LNCaP clone FGC (cell line): Measurements from ENCODE around the gene SEMA6A.

Source experiments
- DNase-seq: peaks from one replicate; pipeline ENCODE4 v3.0.0-alpha.2; 2011; ENCODE audit warnings: low read depth
- H3K4me3 ChIP-seq: 2 replicates; pipeline ENCODE4 v1.5.1; 2011; ENCODE audit warnings: mild to moderate bottlenecking, low read depth, low read length, control low read depth
- TF ChIP-seq, protein P1 (sequence below): IDR thresholded peaks from 2 replicates; pipeline ENCODE4 v1.5.1; 2012; ENCODE audit warnings: mild to moderate bottlenecking; ENCODE audit not compliant: control insufficient read depth, insufficient read depth; ENCODE audit errors: extremely low read depth

Gene SEMA6A

DNA sequence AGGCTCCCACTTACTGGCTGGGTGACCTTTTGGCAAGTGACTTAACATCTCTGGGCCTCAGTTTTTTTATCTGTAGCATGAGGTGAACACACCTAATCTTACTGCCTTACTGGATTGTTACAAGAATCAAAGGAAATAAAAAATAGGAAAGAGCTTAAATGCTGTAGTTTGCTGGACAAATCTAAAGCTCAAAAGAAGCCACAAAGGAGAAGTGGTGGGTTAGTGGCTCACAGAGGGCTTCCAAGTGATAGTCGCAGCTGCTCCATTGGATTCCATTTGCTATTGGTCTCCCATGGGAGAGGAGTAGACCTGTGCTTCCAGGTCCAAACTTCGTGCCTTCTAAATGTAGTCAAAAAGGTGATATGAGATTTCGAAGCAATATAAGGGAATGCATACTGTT lies 123.6 kb downstream of the SEMA6A start:
- no peak overlapping the region for H3K4me3 ChIP-seq
- DNase-seq, result no peak
- TF ChIP-seq, protein P1, sequence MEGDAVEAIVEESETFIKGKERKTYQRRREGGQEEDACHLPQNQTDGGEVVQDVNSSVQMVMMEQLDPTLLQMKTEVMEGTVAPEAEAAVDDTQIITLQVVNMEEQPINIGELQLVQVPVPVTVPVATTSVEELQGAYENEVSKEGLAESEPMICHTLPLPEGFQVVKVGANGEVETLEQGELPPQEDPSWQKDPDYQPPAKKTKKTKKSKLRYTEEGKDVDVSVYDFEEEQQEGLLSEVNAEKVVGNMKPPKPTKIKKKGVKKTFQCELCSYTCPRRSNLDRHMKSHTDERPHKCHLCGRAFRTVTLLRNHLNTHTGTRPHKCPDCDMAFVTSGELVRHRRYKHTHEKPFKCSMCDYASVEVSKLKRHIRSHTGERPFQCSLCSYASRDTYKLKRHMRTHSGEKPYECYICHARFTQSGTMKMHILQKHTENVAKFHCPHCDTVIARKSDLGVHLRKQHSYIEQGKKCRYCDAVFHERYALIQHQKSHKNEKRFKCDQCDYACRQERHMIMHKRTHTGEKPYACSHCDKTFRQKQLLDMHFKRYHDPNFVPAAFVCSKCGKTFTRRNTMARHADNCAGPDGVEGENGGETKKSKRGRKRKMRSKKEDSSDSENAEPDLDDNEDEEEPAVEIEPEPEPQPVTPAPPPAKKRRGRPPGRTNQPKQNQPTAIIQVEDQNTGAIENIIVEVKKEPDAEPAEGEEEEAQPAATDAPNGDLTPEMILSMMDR, result no peak

DNA sequence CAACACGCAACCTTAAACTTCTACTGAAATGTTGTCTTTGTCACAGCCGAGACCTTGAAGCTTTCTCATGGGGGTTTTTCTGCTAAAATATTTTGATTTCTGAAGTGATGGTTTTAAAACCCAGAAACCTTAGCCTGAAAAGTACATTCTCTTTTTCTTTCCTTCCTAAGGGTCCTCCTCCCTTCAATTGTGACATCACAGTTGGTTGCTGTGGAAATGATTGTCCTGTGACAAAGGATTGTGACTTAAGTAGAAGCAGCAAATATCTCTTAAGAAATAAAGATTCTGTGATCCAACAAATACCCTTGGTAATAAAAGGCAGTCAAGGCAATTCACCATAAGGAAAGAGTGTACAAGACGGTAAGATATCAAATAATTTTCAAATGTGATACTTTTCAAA lies 125.2 kb downstream of the SEMA6A start:
- no peak for DNase-seq
- no peak overlapping the region for H3K4me3 ChIP-seq
- TF ChIP-seq, protein P1, result no peak

DNA sequence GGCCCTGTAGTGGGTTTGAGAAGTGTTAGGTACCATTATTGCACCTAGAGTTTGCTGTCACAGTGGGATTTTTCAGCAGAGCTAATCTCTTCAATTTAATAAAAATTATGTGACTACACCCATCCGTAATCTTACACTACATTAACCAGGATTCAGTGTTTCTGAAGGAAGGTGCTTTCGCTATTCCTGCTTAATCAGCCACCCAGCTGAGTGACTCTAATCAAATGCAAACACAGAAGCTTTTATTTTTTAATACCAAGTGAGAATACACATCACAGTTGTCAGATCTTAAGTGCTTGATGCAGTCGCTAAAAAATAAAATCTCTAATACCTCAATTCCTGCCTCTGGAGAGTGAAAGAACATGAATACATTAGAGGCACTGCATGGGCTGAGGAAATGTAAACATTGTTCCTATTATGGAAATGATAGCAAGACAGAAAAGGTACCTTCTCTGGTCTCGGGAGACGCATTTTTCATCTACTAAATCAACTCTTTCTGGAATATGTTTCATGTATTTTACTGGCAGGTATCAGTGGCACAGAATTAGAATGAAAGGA lies 125.7 kb downstream of the SEMA6A start:
- H3K4me3 ChIP-seq, result no peak overlapping the region
- TF ChIP-seq, protein P1, result no peak
- DNase-seq, result no peak

DNA sequence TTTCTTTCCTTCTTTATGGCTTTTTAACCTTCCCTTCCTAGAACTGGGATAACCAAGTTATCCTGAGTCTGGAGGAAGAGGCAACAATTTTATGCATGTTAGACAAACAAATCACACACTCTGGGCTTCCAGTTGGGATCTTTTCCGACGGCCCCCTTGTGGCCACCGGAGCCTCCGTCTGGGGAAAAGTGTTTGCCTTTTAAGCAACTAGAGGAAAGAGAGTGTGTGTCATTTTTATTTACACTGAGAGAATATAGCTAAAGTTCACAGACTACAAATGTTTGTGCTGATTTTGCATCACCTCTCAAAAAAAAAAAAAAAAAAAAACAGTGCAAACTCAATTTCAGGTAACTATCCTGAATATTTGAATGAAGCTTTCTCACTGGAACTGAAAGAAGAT lies 126.2 kb downstream of the SEMA6A start:
- TF ChIP-seq, protein P1, result no peak
- DNase-seq, result no peak
- H3K4me3 ChIP-seq, result no peak overlapping the region

DNA sequence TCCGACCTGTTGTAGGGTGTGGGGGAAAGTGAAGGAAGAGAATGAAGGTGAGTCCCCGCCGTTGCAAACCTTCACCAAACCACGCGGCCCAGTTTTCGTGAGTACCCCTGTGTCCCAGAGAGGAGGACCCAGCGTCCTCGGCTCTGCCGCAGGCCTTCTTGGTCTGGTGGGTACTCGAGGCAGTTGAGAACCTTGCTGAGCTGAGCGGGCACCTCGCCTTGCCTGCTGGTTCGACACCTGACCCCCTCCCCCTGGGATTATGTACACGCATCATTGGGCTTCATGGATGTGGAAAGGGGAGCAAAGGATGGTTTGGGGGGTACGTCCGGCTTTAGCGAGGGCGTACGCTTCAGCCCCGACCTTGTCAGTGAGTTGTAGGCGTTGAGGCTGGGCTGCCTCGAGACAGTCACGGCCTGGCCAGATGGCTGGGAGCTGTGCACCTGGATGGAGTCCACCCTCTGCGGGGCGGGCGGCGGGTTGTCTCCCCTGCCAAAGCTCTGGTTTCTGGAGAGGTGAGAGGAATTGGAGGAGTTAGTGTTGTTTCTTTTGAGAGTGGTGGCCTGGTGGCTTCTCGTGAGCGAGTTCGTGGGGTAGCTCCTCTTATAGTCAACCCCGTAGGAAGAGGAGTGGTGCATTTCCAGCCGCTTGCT lies 128.1 kb downstream of the SEMA6A start:
- DNase-seq, result no peak
- H3K4me3 ChIP-seq, result no peak overlapping the region
- TF ChIP-seq, protein P1, result no peak

DNA sequence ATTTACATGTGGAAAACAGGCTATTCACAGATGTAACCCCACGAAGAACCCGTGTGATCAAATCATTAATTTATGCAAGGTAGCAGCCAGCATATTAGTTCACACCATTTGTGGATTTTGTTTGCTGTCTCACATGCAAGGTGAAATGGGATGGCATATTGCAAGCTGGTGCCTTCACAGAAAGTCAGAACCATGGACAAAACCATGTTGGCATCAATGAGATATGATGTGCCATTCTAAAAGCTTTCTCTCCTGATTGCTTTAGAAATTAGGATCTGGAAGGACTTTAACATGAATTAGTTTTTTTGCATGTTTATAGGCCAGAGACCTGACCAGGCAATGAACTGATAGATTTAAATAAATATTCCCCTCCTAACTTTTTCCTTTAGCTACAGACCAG lies 129.3 kb downstream of the SEMA6A start:
- no peak for DNase-seq

More for the DNA sequence above, 129.3 kb downstream of the SEMA6A start:
- no peak overlapping the region for H3K4me3 ChIP-seq
- TF ChIP-seq, protein P1, result no peak
